ENCODE measurements around the gene SLC25A29. TPM values are rescaled to one million over a fixed set of nuclear protein-coding genes. Genes with fewer than 3 reads are reported as not detected.
A peak's percentile ranks its signal among the peaks of the same experiment; 100 is the strongest.

Gene SLC25A29
- total and polyA plus RNA-seq, 12 donors: 11.0 to 70.7 (median 23.6) TPM

DNA sequence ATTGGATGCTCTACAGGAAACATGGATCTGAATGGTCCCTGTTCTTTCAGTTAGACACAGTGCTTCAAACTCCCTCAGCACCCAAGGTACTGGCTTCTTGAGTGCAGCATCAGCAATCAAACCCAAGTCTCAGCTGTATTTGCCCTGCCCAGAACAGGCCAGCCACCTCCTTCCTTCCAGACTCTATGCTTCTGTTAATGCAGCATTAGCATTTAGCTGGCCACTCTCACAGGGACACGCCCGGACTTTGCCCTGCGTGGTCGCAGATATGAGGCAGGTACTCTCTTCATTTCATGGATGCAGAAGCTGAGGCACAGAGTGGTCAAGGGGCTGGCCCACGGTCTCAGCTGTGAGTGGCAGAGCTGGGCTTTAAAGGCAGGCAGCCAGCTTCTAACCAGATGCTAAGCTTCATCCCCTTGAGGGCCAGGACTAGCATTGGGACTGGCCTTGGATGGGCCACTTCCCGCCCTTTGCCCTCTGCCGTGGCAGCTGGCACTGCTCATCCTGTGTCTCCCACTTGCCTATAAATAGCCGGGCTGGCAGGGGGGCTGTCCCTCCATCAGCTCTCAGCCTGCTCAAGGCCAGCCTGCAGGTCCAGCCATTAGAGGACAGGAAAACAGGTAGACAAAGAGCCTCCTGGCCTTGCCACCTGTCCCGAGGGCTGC is 15.4 kb upstream of the SLC25A29 start:
- WGBS, 2 donors: 61 to 69% methylated on average over 9 of the region's 9 CpGs
- intact Hi-C loops (cut with DNase I): no loop called here
- no peak overlapping the region for H3K27ac ChIP-seq

DNA sequence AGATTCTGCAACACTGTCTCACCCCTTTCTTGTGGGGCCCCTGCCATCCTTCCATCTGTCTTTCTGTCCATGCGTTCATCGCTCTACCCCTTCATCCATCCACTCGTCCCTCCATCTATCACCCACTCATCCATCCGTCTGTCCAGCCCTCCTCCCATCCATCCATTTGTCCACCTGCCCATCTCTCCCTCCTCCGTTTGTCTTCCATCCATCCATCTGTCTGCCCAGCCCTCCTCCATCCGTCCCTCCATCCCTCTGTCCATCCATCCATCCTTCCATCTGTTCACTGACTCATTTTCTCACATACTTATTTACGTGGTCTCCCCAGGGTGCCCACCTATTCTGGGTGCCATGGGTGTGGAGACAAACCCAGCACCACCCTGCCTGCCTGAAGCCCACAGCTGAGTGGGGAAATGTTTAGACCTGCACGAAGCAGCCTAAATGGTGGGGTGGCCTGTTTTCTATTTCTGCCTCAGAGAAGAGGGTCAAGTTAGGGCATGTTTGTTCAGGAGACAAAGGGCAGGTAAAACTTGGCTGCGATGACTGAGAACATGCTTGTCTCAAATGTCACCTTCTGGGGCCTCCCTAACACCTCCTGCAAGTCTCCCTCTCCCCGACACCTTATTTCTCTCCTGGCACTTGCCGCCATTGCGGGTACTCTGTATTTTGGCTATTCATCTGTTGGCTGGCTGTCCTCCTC is 14.1 kb upstream of the SLC25A29 start:
- H3K4me1 ChIP-seq: peaks cover 0 to 16% (median 6%) of the 10 kb centered on the region in 9 donors
- DNase-seq: no peak
- TF ChIP-seq, protein P1, sequence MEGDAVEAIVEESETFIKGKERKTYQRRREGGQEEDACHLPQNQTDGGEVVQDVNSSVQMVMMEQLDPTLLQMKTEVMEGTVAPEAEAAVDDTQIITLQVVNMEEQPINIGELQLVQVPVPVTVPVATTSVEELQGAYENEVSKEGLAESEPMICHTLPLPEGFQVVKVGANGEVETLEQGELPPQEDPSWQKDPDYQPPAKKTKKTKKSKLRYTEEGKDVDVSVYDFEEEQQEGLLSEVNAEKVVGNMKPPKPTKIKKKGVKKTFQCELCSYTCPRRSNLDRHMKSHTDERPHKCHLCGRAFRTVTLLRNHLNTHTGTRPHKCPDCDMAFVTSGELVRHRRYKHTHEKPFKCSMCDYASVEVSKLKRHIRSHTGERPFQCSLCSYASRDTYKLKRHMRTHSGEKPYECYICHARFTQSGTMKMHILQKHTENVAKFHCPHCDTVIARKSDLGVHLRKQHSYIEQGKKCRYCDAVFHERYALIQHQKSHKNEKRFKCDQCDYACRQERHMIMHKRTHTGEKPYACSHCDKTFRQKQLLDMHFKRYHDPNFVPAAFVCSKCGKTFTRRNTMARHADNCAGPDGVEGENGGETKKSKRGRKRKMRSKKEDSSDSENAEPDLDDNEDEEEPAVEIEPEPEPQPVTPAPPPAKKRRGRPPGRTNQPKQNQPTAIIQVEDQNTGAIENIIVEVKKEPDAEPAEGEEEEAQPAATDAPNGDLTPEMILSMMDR (IDR thresholded peaks at IDR 0.05): no peak
- H3K4me3 ChIP-seq: no peak overlapping the region
- intact Hi-C loops (cut with DNase I): no loop called here
- no peak for ATAC-seq
- 94% methylated on average over 12 of the region's 12 CpGs for WGBS, 2 donors
- H3K36me3 ChIP-seq: no peaks in the 10 kb centered on the region
- H3K27me3 ChIP-seq: no peaks in the 10 kb centered on the region
- H3K27ac ChIP-seq: no peak overlapping the region
- no peaks in the 10 kb centered on the region for H3K9me3 ChIP-seq

More for the DNA sequence above, 15.4 kb upstream of the SLC25A29 start:
- TF ChIP-seq, protein P1 (IDR thresholded peaks at IDR 0.05): no peak
- no peaks in the 10 kb centered on the region for H3K36me3 ChIP-seq
- no peak overlapping the region for H3K4me3 ChIP-seq
- ATAC-seq: peak in 6 of 8 donors; percentile 25 to 65 (median 51)
- peaks cover 0 to 16% (median 6%) of the 10 kb centered on the region in 9 donors for H3K4me1 ChIP-seq
- H3K27me3 ChIP-seq: no peaks in the 10 kb centered on the region
- peak in 1 of 2 donors; percentile 40 for DNase-seq
- H3K9me3 ChIP-seq: no peaks in the 10 kb centered on the region

DNA sequence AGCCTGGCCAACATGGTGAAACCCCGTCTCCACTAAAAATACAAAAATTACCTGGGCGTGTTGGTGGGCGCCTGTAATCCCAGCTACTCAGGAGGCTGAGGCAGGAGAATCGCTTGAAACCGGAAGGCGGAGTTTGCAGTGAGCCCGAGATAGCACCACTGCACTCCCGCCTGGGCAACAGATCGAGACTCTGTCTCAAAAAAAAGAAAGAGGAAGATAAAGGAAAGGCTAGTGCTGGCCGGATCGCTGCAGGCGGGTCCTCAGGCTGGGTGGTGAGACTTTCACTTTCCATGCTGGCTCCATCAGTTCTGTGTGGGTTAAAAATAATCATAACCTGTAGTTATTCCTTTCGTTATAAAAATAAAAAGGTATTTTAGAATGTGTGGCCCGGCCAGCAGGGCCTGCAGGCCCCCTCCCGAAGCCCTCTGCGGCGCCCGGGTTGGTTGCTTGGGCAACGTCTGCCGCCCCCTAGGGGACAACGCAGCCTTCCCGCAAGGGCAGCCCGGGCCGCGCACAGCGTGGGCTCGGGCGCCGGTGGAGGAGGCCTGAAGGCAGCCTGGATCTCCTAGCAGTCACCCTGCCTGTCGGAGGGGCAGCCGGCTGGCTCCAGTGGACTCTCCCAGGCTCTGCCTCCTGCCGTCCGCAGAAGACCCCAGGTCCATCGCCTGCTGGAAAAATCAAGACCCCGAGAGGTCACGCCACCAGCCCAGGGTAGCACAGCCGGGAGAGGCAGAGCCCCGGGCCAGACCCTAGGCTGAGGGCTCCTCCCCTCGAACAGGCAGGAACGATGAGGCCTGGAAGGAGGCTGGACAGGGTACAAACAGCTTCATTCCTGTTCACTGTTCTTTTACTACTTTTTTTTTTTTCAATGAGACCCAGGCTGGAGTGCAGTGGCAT is 11.9 kb upstream of the SLC25A29 start:
- intact Hi-C loops (cut with DNase I): no loop called here
- peak overlapping the region in 7 of 10 donors; percentile 34 to 62 (median 52) for H3K27ac ChIP-seq
- WGBS, 2 donors: 27 to 30% methylated on average over 40 of the region's 40 CpGs
- TF ChIP-seq, protein P1 (IDR thresholded peaks at IDR 0.05): peak; percentile 72 to 95 (median 90)
- H3K4me1 ChIP-seq: peaks cover 0 to 22% (median 12%) of the 10 kb centered on the region in 9 donors
- DNase-seq: peak; percentile 76 to 83
- H3K36me3 ChIP-seq: no peaks in the 10 kb centered on the region
- H3K4me3 ChIP-seq: peak overlapping the region in 9 of 10 donors; percentile 4 to 53 (median 45)
- H3K9me3 ChIP-seq: no peaks in the 10 kb centered on the region
- ATAC-seq: peak; percentile 86 to 93 (median 91)
- no peaks in the 10 kb centered on the region for H3K27me3 ChIP-seq

DNA sequence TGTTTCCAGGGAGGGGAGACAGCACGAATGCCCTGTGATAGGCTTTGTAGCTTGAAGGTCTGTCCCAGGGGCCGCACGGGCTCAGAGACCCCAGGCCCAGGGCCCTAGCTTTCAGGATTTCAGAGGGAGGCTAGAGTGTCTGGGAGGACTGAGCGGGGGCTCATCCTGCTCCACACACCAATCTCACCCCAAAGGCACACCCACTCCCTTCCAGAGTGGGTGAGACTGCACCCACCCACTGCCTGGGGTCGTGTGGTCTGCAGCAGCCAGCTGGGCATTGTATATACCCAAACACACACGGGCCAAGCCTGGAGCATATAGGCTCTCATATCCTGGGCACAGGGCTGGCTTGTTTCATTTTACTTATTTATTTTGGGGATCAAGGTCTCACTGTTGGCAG is 11.1 kb upstream of the SLC25A29 start:
- peaks cover 0 to 29% (median 17%) of the 10 kb centered on the region in 9 donors for H3K4me1 ChIP-seq
- H3K4me3 ChIP-seq: peak overlapping the region in 3 of 10 donors; percentile 48 to 53 (median 52)
- no peaks in the 10 kb centered on the region for H3K27me3 ChIP-seq
- WGBS, 2 donors: 90 to 93% methylated on average over 6 of the region's 6 CpGs
- DNase-seq (no peak), ATAC-seq (no peak)
- intact Hi-C loops (cut with DNase I): no loop called here
- H3K9me3 ChIP-seq: no peaks in the 10 kb centered on the region
- H3K36me3 ChIP-seq: no peaks in the 10 kb centered on the region
- H3K27ac ChIP-seq: peak overlapping the region in 5 of 10 donors; percentile 42 to 62 (median 54)
- TF ChIP-seq, protein P1 (IDR thresholded peaks at IDR 0.05): no peak
